HepG2 (cell line): ENCODE measurements around the gene CIAO2B. TPM values are rescaled to one million over a fixed set of nuclear protein-coding genes. Genes with fewer than 3 reads are reported as not detected.

Experiments used
- CCAR2 ChIP-seq: fragments of 200-400 bp; formaldehyde crosslinking; optimal IDR thresholded peaks from 2 replicates; pipeline ENCODE3; 2018; ENCODE audit warnings: low read depth, mild to moderate bottlenecking, low read length, moderate library complexity
- HES4 ChIP-seq: sonication (generic); formaldehyde crosslinking; IDR thresholded peaks from 2 replicates; pipeline ENCODE4 v1.9.0; 2021; ENCODE audit warnings: mild to moderate bottlenecking, missing genetic modification reagents, borderline replicate concordance
- MAX ChIP-seq: IDR thresholded peaks from 2 replicates; pipeline ENCODE4 v1.6.1; 2012; ENCODE audit warnings: inconsistent platforms
- MED8 ChIP-seq: sonication (generic); formaldehyde crosslinking; IDR thresholded peaks from 2 replicates; pipeline ENCODE4 v1.8.1; 2023; ENCODE audit warnings: mild to moderate bottlenecking, missing genetic modification reagents; ENCODE audit not compliant: insufficient replicate concordance
- MIER2 ChIP-seq: IDR thresholded peaks from 2 replicates; pipeline ENCODE4 v1.6.1; 2016; ENCODE audit warnings: missing biosample characterization, missing genetic modification reagents
- RBFOX2 ChIP-seq: fragments of 200-400 bp; formaldehyde crosslinking; IDR thresholded peaks from 2 replicates; pipeline ENCODE4 v1.6.1; 2017; ENCODE audit warnings: low read depth, mild to moderate bottlenecking, low read length
- RFX1 ChIP-seq: fragments of 450-650 bp; IDR thresholded peaks from 2 replicates; pipeline ENCODE4 v1.6.1; 2017
- SCMH1 ChIP-seq: sonication (generic); formaldehyde crosslinking; IDR thresholded peaks from 2 replicates; pipeline ENCODE4 v1.9.0; 2021; ENCODE audit warnings: missing genetic modification reagents, mild to moderate bottlenecking, borderline replicate concordance
- TBX2 ChIP-seq: sonication (generic); formaldehyde crosslinking; IDR thresholded peaks from 2 replicates; pipeline ENCODE4 v1.5.0; 2020; ENCODE audit warnings: missing genetic modification reagents, mild to moderate bottlenecking, borderline replicate concordance
- YY1 ChIP-seq: IDR thresholded peaks from 2 replicates; pipeline ENCODE4 v1.6.1; 2011; ENCODE audit warnings: low read length, low read depth, moderate library complexity, mild to moderate bottlenecking; ENCODE audit not compliant: insufficient read depth, insufficient replicate concordance
- ZBTB38 ChIP-seq: sonication (generic); formaldehyde crosslinking; IDR thresholded peaks from 2 replicates; pipeline ENCODE4 v1.5.1; 2020; ENCODE audit warnings: mild to moderate bottlenecking, missing genetic modification reagents
- ZNF3 ChIP-seq: IDR thresholded peaks from 2 replicates; pipeline ENCODE4 v1.7.0; 2017; ENCODE audit warnings: inconsistent platforms
- ZNF598 ChIP-seq: sonication (generic); formaldehyde crosslinking; IDR thresholded peaks from 2 replicates; pipeline ENCODE4 v1.5.1; 2020; ENCODE audit warnings: mild to moderate bottlenecking, missing genetic modification reagents, borderline replicate concordance
- ZNF616 ChIP-seq: sonication (generic); formaldehyde crosslinking; IDR thresholded peaks from 2 replicates; pipeline ENCODE4 v1.5.0; 2020; ENCODE audit warnings: low read depth, mild to moderate bottlenecking, missing genetic modification reagents
- ZSCAN22 ChIP-seq: sonication (generic); formaldehyde crosslinking; IDR thresholded peaks from 2 replicates; pipeline ENCODE4 v1.4.0; 2020; ENCODE audit warnings: mild to moderate bottlenecking, missing genetic modification reagents
- polyA plus RNA-seq, 8 experiments: library from polyadenylated mRNA; depleted of rRNA in 3 of 8; stranded (reverse) in 7 of 8; unstranded in 1 of 8; fragments of >200 nt; fragmentation: Illumina TruSeq in 4 of 8; extraction: Trizol in 4 of 8; gene quantifications; 2 replicates each; pipeline versions ENCODE4 v1.2.1 to v1.2.3, GENCODE V29; 2011 to 2016; ENCODE audit warnings: low read depth in 4 of 8, missing spikeins in 1 of 8, mixed read lengths in 1 of 8; ENCODE audit not compliant: insufficient read depth in 1 of 8
- total RNA-seq, 5 experiments: library from RNA; depleted of rRNA; stranded (reverse); fragments of >200 nt; fragmentation: Illumina TruSeq; extraction: Trizol; gene quantifications; 2 replicates each; pipeline ENCODE4 v1.2.3, GENCODE V29; 2016; ENCODE audit warnings: low read depth in 1 of 5
- TF ChIP-seq, protein P1 (sequence below): sonication (generic); formaldehyde crosslinking; IDR thresholded peaks from 2 replicates; pipeline ENCODE4 v1.4.0; 2020; ENCODE audit warnings: missing genetic modification reagents
- TF ChIP-seq, protein P2 (sequence below): IDR thresholded peaks from 2 replicates; pipeline ENCODE4 v1.4.0; 2020; ENCODE audit warnings: mild to moderate bottlenecking, missing genetic modification reagents
- TF ChIP-seq, protein P3 (sequence below): IDR thresholded peaks from 2 replicates; pipeline ENCODE4 v1.6.1; 2018; ENCODE audit warnings: missing genetic modification reagents, mild to moderate bottlenecking, missing compliant biosample characterization
- TF ChIP-seq, protein P4 (sequence below): sonication (generic); formaldehyde crosslinking; IDR thresholded peaks from 2 replicates; pipeline ENCODE4 v1.4.0; 2020; ENCODE audit warnings: mild to moderate bottlenecking, missing genetic modification reagents
- TF ChIP-seq, protein P5 (sequence below): sonication (generic); formaldehyde crosslinking; IDR thresholded peaks from 2 replicates; pipeline ENCODE4 v1.8.1; 2023; ENCODE audit warnings: mild to moderate bottlenecking, missing genetic modification reagents, borderline replicate concordance

CIAO2B gene
- total and polyA plus RNA-seq, 2 of the 13 experiments (the other 11 are each of a cell fraction or from before 2014, with no cell fraction given), result 157 to 293 TPM

GRCh38 chr16:66905633-66906539 lies 28.3 kb downstream of the CIAO2B start (continued):
- TF ChIP-seq, protein P1, sequence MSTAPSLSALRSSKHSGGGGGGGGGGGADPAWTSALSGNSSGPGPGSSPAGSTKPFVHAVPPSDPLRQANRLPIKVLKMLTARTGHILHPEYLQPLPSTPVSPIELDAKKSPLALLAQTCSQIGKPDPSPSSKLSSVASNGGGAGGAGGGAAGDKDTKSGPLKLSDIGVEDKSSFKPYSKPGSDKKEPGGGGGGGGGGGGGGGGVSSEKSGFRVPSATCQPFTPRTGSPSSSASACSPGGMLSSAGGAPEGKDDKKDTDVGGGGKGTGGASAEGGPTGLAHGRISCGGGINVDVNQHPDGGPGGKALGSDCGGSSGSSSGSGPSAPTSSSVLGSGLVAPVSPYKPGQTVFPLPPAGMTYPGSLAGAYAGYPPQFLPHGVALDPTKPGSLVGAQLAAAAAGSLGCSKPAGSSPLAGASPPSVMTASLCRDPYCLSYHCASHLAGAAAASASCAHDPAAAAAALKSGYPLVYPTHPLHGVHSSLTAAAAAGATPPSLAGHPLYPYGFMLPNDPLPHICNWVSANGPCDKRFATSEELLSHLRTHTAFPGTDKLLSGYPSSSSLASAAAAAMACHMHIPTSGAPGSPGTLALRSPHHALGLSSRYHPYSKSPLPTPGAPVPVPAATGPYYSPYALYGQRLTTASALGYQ (CRISPR knock-in tag), result peak; percentile 75; the same call in 1 of the 2 replicates
- TF ChIP-seq, protein P2, sequence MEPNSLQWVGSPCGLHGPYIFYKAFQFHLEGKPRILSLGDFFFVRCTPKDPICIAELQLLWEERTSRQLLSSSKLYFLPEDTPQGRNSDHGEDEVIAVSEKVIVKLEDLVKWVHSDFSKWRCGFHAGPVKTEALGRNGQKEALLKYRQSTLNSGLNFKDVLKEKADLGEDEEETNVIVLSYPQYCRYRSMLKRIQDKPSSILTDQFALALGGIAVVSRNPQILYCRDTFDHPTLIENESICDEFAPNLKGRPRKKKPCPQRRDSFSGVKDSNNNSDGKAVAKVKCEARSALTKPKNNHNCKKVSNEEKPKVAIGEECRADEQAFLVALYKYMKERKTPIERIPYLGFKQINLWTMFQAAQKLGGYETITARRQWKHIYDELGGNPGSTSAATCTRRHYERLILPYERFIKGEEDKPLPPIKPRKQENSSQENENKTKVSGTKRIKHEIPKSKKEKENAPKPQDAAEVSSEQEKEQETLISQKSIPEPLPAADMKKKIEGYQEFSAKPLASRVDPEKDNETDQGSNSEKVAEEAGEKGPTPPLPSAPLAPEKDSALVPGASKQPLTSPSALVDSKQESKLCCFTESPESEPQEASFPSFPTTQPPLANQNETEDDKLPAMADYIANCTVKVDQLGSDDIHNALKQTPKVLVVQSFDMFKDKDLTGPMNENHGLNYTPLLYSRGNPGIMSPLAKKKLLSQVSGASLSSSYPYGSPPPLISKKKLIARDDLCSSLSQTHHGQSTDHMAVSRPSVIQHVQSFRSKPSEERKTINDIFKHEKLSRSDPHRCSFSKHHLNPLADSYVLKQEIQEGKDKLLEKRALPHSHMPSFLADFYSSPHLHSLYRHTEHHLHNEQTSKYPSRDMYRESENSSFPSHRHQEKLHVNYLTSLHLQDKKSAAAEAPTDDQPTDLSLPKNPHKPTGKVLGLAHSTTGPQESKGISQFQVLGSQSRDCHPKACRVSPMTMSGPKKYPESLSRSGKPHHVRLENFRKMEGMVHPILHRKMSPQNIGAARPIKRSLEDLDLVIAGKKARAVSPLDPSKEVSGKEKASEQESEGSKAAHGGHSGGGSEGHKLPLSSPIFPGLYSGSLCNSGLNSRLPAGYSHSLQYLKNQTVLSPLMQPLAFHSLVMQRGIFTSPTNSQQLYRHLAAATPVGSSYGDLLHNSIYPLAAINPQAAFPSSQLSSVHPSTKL (CRISPR knock-in tag), result peak; percentile 80
- peak; percentile 58; the same call in 1 of the 2 replicates for TF ChIP-seq MIER2 (CRISPR knock-in tag)
- 0 out of 2 replicates have a peak, but pooled peaks have one; percentile 22 for TF ChIP-seq ZNF598 (CRISPR knock-in tag)
- no peak for TF ChIP-seq CCAR2
- TF ChIP-seq YY1, result no peak
- no peak for TF ChIP-seq RBFOX2
- TF ChIP-seq, protein P3, sequence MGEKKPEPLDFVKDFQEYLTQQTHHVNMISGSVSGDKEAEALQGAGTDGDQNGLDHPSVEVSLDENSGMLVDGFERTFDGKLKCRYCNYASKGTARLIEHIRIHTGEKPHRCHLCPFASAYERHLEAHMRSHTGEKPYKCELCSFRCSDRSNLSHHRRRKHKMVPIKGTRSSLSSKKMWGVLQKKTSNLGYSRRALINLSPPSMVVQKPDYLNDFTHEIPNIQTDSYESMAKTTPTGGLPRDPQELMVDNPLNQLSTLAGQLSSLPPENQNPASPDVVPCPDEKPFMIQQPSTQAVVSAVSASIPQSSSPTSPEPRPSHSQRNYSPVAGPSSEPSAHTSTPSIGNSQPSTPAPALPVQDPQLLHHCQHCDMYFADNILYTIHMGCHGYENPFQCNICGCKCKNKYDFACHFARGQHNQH (CRISPR knock-in tag), result peak; percentile 74
- peak; percentile 91 for TF ChIP-seq ZNF3 (CRISPR knock-in tag)
- TF ChIP-seq, protein P4, sequence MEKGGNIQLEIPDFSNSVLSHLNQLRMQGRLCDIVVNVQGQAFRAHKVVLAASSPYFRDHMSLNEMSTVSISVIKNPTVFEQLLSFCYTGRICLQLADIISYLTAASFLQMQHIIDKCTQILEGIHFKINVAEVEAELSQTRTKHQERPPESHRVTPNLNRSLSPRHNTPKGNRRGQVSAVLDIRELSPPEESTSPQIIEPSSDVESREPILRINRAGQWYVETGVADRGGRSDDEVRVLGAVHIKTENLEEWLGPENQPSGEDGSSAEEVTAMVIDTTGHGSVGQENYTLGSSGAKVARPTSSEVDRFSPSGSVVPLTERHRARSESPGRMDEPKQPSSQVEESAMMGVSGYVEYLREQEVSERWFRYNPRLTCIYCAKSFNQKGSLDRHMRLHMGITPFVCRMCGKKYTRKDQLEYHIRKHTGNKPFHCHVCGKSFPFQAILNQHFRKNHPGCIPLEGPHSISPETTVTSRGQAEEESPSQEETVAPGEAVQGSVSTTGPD (CRISPR knock-in tag), result no peak
- peak; percentile 77 for TF ChIP-seq TBX2 (CRISPR knock-in tag)
- TF ChIP-seq, protein P5, sequence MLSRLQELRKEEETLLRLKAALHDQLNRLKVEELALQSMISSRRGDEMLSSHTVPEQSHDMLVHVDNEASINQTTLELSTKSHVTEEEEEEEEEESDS, result no peak
- no peak for TF ChIP-seq HES4 (CRISPR knock-in tag)
- no peak for TF ChIP-seq RFX1
- TF ChIP-seq ZBTB38 (CRISPR knock-in tag), result no peak; the same call in none of the 2 replicates
- no peak for TF ChIP-seq ZNF616 (CRISPR knock-in tag)
- TF ChIP-seq MAX, result no peak; the same call in 1 of the 2 replicates
- no peak for TF ChIP-seq SCMH1 (CRISPR knock-in tag)
- TF ChIP-seq MED8 (CRISPR knock-in tag), result peak; percentile 33
- TF ChIP-seq ZSCAN22, result no peak; the same call in 1 of the 2 replicates
